GM18858 (cell line): Measurements from ENCODE around the gene ARHGAP21.

Source experiments
- ATAC-seq: cut with Tn5 transposase; IDR thresholded peaks from one replicate; pipeline ENCODE4 v1.9.1; 2021; ENCODE audit not compliant: unreplicated experiment

The ARHGAP21 gene

DNA sequence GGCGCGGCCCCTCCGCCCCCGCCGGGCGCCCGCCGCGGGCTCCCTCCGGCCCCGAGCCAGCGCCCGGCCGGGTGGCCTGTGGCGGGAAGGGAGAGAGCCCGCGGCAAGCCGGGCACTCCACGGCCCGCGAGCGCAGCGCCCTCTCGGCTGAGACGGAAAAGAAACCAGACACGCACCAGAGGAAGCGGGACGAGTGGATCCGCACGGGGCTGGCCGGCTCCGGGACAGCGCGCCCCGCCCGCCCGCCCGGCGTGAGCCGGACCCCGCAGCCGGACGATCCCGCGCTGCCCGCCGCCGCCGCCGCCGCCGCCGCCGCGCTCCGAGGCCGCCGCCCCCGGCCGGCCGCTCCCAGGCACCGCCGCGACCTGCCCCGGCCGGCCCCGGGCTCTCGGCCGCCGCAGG is 300 bp downstream of the ARHGAP21 start:
- ATAC-seq, result peak; percentile 19

DNA sequence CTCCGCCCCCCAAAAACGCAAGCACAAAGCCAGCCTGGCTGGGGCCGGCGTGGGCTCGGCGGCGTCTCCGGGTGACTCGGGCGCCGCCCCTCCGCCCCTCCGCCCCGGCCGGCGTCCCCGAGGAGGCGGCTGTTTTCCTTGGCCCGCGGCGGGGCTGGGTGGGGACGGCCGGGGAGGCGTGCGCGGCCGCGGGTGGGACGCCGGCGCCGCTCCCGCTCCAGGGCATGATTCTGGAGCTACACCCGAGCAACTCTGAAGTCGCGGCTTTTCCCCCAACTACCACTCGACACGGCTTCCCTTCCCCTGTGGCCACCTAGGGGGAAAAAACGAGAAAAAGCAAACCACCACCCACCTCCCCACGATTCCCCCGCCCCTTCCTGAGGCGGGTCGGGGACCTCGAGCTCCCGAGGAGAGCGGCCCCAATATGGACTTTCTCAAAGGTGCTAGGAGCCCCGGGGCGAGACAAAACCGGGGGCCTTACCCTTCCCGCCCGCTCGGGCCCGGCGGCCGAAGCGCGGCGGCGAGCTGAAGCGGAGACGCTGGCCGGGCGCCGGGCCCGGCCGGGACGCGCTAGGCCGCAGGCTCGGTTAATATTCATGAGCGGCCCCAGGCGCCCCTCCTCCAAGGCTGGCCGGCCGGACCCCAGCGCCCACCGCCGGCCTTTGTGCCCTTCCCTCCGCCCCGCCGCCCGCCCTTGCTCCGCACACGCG is 856 bp downstream of the ARHGAP21 start:
- ATAC-seq, result peak; percentile 17

DNA sequence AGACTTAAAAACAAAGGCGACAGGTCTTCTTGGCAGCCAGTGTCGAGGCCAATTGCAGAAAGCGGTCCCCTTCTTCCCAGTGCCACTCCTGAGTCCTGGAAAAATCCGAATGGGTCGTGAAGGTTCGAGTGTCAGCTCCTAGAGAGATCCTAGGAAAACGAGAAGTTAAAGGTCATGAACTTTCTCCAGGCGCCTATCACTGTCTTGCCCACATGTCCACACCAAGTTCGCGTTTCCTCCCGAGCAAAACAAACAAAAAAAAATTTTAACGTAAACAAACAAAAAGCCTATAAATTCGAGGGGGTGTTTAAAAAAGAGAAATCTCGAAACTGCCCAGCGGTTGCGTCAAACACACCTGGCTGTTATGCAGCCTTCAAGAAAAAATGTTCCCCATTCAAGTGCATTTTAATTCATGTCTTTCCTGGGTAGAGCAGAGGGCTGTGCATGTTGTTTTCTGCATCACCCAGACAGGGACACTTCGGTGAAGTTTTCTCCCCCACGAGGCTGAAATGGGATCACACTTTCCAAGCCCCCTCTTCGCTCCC is 1.5 kb downstream of the ARHGAP21 start:
- no peak for ATAC-seq

DNA sequence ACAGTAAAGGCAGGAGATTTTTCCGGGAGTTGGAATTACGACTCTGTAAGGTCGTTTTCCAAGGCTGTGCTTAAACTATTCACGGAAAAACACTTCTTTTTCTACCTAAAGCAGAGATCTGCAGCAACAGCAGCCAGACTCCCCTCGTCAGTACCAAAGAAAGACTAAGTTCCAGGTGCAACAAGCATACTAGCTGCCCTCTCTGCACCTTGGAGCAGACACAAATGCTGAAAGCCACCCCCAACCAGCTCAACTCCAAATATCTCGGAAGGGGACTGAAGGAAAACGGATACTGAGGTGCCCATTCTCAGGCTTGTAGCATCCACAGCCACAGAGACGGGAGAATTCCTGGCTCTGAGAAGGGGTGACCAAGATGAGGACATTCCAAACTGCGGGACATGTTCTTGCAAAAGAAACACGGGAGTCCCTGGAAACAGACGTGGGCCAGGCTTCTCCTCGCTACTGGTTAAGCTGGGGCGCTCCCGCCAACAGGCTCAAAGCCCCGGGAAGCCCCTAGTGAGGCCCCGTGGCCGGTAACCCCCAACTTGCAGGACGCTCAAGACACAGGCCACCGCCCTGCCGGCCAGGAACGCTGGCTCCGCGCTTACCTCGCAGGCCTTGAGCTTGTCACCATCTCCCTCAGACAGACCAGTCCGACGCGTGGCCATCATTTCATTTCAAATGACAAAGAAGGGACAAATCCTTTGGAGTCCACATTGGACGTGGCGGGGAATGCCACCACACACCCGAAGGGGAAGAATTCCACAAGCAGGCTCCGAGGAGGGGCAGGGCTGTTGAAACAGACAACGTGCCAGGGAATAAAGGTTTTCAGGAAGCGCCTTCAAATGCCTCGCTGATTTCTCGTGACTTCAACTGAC is 2.2 kb downstream of the ARHGAP21 start:
- ATAC-seq, result no peak

DNA sequence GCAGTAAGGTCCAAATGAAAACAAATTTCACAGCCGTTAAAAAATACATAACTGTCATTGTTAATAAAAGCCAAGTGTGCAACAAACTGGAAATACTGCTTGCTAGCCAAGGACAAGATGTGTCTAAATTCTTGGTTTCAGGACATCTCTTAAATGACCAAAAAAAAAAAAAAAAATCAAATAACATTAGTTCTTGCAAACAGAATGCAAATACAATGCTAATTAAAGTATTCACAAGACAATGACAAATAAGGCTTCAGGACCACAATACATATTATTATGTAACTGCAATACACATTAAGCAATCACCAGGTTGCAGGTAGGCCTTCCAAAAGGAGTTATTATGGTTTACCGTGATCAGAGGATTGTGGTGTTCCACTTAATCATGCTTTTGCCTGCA is 3.6 kb downstream of the ARHGAP21 start:
- ATAC-seq, result no peak

DNA sequence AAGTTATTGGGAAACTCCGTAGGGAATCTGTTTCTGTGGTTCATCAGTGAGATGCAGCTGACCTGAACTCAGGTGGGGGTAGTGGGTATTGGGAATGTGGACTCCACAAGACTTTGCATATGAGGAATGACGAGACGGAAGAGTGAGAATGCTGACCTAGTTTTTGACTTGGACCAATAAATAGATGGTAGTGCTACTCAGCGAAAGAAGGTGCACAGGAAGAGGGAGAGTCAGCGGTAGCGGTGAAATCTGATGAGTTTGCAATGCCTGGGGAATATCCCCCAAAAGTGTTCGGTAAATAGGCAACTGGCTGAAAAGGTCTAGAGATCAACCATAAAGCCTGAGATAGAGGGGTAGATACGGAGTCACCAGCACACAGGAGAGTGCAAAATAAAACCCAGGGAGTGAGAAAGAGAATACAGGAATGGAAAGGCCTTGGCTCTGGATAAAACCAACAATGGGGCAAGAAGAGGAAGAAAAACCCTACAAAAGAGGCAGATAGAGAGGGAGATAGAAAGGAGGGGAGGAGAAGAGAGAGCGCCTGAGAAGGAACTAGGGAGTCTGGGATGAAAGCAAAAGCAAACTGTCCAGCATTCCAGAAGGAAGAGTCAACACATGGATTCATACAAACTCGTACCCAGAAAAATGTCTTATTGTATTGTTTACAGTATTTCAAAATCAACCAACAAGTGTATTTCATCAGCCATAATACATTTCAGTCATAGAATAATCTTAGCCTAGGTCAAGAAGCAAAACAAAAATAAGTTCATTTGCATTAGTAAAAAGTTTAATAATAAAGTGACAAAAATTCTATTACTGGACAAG is 5.4 kb downstream of the ARHGAP21 start:
- ATAC-seq, result no peak

DNA sequence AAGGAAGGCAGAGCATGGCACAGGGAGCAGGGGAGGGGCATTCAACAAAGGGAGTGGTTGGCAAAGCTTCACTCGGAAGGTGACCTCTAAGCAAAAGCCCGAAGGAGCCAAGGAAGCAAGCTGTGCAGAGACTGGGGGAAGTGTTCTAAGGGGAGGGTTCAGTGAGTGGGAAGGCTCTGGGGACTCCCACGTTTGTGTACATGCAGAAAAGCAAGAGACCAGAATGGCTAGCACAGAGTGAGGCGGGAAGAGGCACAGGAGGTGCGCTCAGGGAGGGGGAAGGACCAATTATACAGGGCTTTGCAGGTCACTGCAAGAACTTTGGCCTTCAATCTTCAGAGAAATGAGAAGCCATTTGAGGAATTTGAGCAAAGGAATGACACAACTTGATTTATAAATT is 7.4 kb downstream of the ARHGAP21 start:
- no peak for ATAC-seq

DNA sequence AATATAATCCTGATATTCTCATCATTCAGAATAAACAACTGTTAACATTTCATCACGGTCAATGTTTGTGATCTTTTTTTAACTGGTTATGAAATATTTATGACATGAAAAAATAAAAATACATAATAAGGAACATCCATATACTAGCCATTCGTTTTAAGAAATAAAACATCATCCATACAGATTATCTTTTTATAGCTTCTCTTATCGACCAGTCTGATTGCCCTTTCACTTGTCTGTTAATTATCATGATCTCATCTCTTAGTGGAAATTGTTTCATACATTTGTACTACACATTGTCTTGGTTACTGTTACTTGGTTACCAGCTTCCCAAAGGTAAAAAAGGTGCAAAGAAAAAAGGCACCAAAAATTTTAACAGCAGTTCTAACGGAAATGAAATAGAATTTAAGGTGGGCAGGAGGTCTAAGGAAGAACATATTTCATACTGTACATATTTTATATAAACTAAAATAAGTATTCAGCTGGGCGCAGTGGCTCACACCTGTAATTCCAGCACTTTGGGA is 8.4 kb downstream of the ARHGAP21 start:
- no peak for ATAC-seq

DNA sequence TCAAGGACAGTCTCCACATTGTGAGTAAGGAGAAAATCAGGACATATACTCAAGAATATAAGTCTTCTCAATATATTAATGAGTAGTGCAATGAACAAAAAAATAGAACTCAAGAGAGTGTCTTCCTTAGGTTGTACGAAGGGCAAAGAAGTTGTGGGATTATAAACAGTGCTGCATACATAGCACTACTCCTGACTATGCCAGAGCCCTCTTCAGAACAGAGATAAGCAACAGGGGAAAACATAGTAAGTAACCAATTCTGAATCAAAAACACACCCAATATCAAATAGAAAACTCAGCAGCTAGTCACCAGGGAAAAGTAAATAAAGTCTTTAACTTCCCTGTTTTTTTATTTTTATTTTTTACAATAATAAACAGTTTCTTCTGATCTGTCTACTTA is 10.6 kb downstream of the ARHGAP21 start:
- no peak for ATAC-seq

DNA sequence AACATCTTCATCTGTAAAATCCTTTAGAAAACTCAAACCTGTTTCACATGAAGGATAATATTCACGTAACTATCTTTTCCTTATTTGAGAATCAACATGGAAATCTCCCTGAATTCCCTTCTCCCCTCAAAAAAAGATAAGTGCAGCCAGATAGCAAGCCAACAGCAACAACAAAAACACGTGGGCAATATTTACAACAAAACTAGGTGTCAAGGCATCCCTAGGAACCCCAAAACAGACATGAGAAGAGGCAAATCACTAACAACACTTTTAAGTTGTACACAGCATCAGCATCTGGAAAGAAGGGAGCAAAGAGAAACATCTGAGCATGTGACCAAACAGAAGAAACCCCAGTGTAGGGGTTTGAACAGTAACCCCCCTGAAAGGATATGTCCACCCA is 12.2 kb downstream of the ARHGAP21 start:
- no peak for ATAC-seq

DNA sequence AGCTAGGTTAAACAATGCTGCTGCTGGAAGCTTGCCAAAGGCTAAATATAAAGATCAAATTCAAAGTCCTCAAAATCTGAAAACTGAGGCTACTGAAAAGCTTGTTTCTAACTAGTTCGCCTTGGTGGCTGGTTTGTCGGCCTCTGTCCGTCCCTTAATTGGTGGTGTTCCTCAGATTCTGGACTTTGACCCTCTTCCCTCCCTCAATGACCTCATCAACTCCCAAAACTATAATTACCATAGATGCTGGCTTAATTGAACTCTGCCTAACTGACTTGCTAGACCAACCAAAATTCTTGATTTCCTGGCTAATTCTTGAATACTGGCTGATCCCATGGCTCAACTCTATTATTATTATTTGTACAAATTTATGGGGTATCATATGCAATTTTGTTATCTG is 15.6 kb downstream of the ARHGAP21 start:
- ATAC-seq, result no peak

DNA sequence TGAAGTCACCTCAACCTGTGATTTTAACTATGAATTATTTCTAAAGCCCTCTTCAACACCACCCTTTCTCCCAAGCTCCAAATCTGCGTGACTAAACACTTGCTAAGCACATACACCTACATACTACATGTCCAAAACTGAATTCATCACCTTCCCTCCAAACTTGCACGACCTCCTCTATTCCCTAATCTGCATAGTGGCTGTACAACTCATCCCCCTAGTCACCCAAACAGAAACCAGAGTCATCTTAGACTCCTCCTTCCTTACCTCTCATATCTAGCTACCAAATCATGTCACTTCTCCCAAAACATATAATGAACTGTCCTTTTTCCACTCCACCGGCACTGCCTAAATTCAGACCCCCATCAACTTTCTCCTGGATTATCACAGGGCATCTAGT is 16.2 kb downstream of the ARHGAP21 start:
- peak; percentile 58 for ATAC-seq

DNA sequence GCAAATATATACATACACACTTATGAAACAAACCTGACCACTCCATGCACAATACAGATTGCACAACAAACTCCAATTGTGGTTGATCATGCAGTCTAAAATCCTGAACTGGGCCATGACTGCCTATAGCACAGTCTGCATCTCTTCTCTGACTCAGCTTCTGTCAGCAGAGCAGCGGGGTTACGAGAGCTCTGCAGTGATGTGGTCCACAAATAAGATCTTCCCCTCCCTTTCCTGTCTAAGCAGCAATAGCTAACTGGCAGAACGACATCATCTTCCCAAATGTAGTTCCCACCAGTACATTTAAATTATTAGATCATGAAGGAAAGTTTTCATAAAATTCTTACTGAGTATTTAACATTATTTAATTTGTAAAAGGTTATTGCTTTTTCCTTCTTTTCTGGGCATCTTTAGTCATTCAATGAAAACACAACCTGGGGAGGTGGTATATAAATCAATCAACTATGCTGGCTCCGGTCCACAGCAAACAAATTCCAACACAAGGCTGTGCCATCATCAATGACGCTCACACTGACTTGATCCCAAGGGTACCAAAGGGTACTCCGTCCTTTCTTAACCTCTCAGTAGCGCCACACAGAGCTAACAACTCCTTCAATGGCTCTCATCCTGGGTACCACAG is 17.1 kb downstream of the ARHGAP21 start:
- no peak for ATAC-seq

DNA sequence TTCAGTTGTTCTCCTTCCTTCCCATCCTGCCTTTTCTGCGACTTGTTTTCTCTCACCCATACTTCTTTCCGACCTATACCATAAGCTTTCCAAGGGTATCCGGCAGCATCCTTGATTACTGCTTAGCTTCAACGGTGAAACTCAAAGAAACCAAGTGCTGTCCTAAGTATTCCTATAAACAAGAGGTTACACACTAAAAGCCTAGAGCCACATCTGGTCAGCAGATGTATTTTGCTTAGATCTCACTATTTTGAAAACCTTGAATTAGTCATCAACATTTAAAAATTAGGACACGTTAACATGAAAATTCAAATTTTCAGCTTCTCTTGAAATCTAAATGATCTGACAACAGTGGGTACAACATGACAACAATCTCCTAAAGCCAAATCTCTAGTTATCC is 20.0 kb downstream of the ARHGAP21 start:
- no peak for ATAC-seq

DNA sequence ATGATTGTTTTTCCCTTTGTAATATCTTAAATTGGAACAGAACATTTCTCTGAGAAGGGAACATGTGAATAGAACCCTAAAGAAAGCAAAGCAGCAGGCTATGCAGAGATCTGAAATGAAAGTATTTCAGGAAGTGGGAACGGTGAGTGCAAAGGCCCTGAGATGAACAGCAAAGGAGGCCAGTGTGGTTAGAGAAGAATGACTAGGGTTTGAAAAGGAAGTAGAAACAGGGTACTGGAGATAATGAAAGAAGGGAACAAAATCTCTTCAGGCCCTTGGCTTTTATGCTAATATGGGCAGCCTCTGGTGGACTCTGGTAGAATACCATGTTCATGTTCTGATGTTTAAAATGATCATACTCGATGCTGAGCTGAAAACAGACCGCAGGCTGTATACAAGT is 22.2 kb downstream of the ARHGAP21 start:
- peak; percentile 84 for ATAC-seq

DNA sequence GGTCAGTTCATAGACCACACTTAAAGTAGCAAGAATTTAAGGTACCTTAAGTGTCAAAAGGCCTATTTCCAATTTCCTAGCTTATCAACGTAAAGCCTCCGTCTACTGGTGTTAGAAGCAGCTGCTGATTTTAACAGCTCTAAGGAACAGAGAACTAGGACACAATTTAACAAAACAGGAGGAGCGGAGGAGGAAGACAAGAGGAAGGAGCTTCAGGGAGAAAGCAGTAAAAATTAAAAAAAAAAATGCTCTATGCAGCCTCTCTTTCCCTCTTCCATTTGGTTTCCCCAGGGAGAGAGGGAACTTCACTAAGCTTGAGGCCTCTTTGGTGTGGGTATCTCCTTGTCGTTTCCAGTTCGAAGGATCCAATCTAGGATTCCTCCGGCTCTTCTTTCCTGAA is 22.7 kb downstream of the ARHGAP21 start:
- ATAC-seq, result no peak

DNA sequence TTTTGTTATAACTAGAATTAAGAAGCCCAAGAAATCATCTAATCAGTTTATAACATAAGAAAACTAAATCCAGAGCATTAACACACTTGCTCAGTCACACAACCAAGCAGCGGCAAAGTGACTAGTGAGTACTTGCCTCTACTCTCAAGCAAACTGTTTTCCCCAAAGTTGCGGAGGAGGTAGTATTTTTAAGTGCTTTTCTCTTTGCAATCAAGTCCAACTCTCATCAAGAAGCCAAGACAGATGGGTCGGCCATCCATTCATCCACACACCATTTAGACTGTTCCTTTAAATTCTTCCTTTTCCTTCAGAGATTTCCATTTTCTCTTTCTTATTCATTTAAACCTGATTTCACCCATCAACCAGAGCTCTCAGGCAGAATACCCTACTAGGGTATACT is 25.4 kb downstream of the ARHGAP21 start:
- ATAC-seq, result no peak

DNA sequence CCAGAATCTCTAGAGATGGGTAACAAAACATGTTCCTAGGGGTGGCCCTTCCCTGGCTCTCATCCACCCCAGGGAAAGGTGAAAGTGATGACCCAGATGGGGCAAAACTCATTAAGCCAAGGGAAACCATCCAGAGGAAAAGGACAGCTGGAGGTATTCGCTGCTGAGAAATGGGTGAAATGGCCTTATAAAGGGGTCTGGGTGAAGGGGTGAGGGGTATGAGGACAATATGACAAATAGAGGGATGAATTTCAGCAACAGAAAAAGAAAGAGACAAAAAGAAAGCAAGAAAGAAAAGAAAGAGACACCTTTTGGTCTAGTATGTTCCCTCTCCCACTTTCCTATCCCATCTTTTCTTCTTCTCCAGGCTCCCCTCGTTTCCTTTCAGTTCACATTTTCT is 26.6 kb downstream of the ARHGAP21 start:
- ATAC-seq, result no peak

DNA sequence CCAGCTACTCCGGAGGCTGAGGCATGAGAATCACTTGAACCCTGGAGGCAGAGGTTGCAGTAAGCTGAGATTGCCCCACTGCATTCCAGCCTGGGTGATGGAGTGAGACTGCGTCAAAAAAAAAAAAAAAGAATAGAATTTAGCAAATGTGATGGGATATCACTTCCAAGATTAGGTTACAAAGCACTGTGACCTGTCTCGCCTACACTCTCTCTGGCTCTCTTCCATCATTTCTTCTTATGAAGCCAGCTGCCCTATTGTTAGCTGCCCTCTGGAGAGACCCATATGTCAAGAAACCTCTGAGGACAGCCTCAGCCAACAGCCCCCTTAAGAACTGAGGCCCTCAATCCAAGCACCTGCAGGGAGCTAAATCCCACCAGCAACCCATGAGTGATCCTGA is 28.2 kb downstream of the ARHGAP21 start:
- ATAC-seq, result no peak

DNA sequence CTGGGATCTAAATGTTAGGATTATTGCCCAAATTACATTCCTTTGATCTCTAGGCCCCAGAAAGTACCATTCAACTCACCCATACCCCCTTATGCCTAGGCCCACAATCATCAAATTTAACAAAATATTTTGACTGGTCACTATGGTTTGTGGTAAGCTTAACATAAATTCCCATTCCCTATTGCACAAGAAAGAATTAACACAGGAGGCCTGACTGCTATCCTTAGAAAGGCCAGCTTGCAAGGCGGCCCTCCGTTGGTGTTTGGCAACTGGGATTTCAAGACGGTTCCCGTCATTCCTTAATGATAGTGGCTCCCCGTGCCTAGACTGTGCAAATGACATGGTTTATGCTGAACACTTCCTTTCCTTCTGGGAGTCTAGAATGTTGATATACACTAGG is 29.6 kb downstream of the ARHGAP21 start:
- ATAC-seq, result no peak
